Transverse colon (tissue), 1 donor: ENCODE measurements around the gene APC2.

Experiments
- EP300 ChIP-seq: sonication (generic); formaldehyde crosslinking; IDR thresholded peaks from one replicate; pipeline ENCODE4 v1.6.1; 2017; ENCODE audit warnings: antibody characterized with exemption, low read depth
- POLR2A ChIP-seq: fragments of 450-650 bp; IDR thresholded peaks from one replicate; pipeline ENCODE4 v1.6.1; 2016; ENCODE audit warnings: antibody characterized with exemption, mild to moderate bottlenecking, moderate library complexity

DNA sequence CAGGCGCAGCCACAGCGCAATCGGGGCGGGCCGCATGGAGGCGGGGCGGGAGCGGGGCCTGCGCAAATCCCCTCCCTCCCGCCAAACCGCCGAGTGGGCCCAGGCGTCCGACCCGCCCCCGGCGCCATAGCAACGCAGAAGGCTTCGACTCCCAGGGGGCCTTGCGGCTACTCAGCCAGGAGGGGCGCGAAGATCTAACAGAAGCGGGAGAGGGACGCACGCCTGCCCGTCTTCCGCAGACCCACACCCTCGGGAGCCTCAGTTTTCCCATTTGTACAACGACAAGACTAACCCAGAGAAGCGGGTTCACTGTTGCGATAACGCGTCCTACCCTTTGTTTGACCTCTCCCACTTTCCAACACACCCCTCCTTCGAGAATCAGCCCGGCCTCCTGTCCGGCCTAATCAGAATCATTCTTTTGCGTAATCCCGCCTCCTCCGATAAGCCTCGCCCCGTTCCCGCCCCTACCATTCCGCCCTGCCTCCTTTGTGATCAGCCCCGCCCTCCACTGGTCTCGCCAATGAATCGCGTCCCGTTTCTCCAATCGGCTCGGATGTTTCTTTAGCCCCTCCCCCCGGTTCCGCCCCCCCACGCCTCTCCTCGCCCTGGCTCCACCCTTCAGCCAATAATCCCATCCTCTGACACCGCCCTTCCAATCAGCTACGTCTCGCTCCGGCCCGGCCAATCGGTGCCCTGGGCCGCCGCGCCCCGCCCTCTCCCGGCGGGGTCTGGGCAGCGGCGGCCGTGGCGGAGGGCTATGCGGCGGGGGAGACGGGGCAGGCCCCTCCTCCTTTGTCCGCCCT lies 40.6 kb downstream of the APC2 start, which contains the start of gene PCSK4:
- TF ChIP-seq POLR2A, result no peak
- no peak for TF ChIP-seq EP300
